Activated CD4-positive, alpha-beta T cell treated with anti-CD3 and anti-CD28 coated beads for 24 hours (primary cell): ENCODE results near the gene ABTB2.
"Not testable (repeated sequence)": the region's sequence is repeated elsewhere in the genome, so short reads cannot be mapped to it uniquely, and the experiment has no call there.

ENCODE experiments used
- DNase-seq, 2 donors: peaks; one replicate each; pipeline ENCODE4 v3.0.0-alpha.2; 2020; ENCODE audit warnings: low read depth in 2 of 2

The ABTB2 gene

GRCh38 chr11:34185926-34186841 lies 171.6 kb downstream of the ABTB2 start:
- DNase-seq: no peak

- DNase-seq: no peak
Measured at GRCh38 chr11:34184505-34185015, 173.2 kb downstream of the ABTB2 start.

- DNase-seq: no peak
Measured at GRCh38 chr11:34183848-34184391, 173.9 kb downstream of the ABTB2 start.

GRCh38 chr11:34182921-34183685 lies 174.7 kb downstream of the ABTB2 start:
- no peak for DNase-seq

- no peak for DNase-seq
Measured at GRCh38 chr11:34182425-34182824, 175.4 kb downstream of the ABTB2 start.

- DNase-seq: no peak
Measured at GRCh38 chr11:34181856-34182405, 175.9 kb downstream of the ABTB2 start.

GRCh38 chr11:34181251-34181650 lies 176.6 kb downstream of the ABTB2 start:
- no peak for DNase-seq

GRCh38 chr11:34180814-34181165 lies 177.0 kb downstream of the ABTB2 start:
- not testable (repeated sequence) for DNase-seq

- DNase-seq: no peak
Measured at GRCh38 chr11:34180040-34180813, 177.6 kb downstream of the ABTB2 start.

- DNase-seq: no peak
Measured at GRCh38 chr11:34179026-34179675, 178.7 kb downstream of the ABTB2 start.

GRCh38 chr11:34178209-34178821 lies 179.5 kb downstream of the ABTB2 start:
- no peak for DNase-seq

GRCh38 chr11:34176751-34177209 lies 181.0 kb downstream of the ABTB2 start:
- no peak for DNase-seq

GRCh38 chr11:34175284-34176019 lies 182.4 kb downstream of the ABTB2 start:
- no peak for DNase-seq

GRCh38 chr11:34174412-34175041 lies 183.3 kb downstream of the ABTB2 start:
- peak; percentile 76 to 79 for DNase-seq

GRCh38 chr11:34173050-34173449 lies 184.8 kb downstream of the ABTB2 start:
- no peak for DNase-seq

GRCh38 chr11:34169686-34170085 lies 188.1 kb downstream of the ABTB2 start:
- DNase-seq: no peak

GRCh38 chr11:34168642-34169420 lies 189.0 kb downstream of the ABTB2 start:
- no peak for DNase-seq

- DNase-seq: no peak
Measured at GRCh38 chr11:34167961-34168360, 189.8 kb downstream of the ABTB2 start.
